Muscle of leg (tissue), 11 donors: ENCODE data around the gene CDK17. TPM values are rescaled to one million over a fixed set of nuclear protein-coding genes. Genes with fewer than 3 reads are reported as not detected.
"Not testable (repeated sequence)": the region's sequence is repeated elsewhere in the genome, so short reads cannot be mapped to it uniquely, and the experiment has no call there.

ENCODE experiments used
- DNase-seq: peaks from one replicate; pipeline ENCODE4 v3.0.0; 2013
- H3K27ac ChIP-seq: one replicate; pipeline ENCODE4 v1.5.1; 2013; ENCODE audit warnings: mild to moderate bottlenecking, low read length, control low read depth
- H3K27me3 ChIP-seq: one replicate; pipeline ENCODE4 v1.6.1; 2013; ENCODE audit warnings: low read length; ENCODE audit not compliant: control insufficient read depth, insufficient read depth
- H3K36me3 ChIP-seq: one replicate; pipeline ENCODE4 v1.6.1; 2013; ENCODE audit warnings: low read length; ENCODE audit not compliant: control insufficient read depth, insufficient read depth
- H3K4me1 ChIP-seq: one replicate; pipeline ENCODE4 v1.6.1; 2013; ENCODE audit warnings: low read length; ENCODE audit not compliant: control insufficient read depth, insufficient read depth
- H3K4me3 ChIP-seq: one replicate; pipeline ENCODE4 v1.5.1; 2013; ENCODE audit warnings: low read length, control low read depth
- H3K9me3 ChIP-seq: replicated peaks from 2 replicates; pipeline ENCODE4 v1.6.1; 2013; ENCODE audit warnings: low read depth, low read length; ENCODE audit not compliant: control insufficient read depth
- WGBS: methylation state at CpG from one replicate; pipeline ENCODE4 v1.1.5; 2013; ENCODE audit warnings: missing lambda C conversion rate; ENCODE audit not compliant: insufficient coverage; 5-methylcytosine and 5-hydroxymethylcytosine counted together
- polyA plus RNA-seq, 8 donors: library from polyadenylated mRNA; unstranded; fragments of 120-200 nt; gene quantifications; one replicate each; pipeline versions ENCODE4 v1.2.1 to v1.2.3, GENCODE V29; 2013; ENCODE audit warnings: inconsistent platforms in 1 of 8, low replicate concordance in 1 of 8; ENCODE audit not compliant: insufficient read length in 8 of 8, insufficient read depth in 1 of 8
- total RNA-seq: library from RNA; stranded (reverse); fragments of 120-200 nt; gene quantifications from one replicate; pipeline ENCODE4 v1.2.4, GENCODE V29; 2013

Gene CDK17
- total and polyA plus RNA-seq, 9 donors, result 23.4 to 31.0 (median 25.7) TPM

- Histone ChIP-seq H3K4me1 (peaks cover 3% of the 10 kb centered on the region), H3K9me3 (no peaks in the 10 kb centered on the region), H3K36me3 (no peaks in the 10 kb centered on the region), H3K4me3 (no peak overlapping the region), H3K27ac (no peak overlapping the region), H3K27me3 (no peaks in the 10 kb centered on the region)
- DNase-seq, result no peak
- no CpG with 5 or more reads among the region's 2 CpGs for WGBS
Measured at GRCh38 chr12:96396209-96396608, 4.0 kb downstream of the CDK17 start.

GRCh38 chr12:96395236-96395635 lies 5.0 kb downstream of the CDK17 start:
- no CpG with 5 or more reads among the region's 4 CpGs for WGBS
- Histone ChIP-seq H3K4me1 (peaks cover 3% of the 10 kb centered on the region), H3K36me3 (no peaks in the 10 kb centered on the region), H3K27me3 (no peaks in the 10 kb centered on the region), H3K4me3 (no peak overlapping the region), H3K9me3 (no peaks in the 10 kb centered on the region), H3K27ac (no peak overlapping the region)
- DNase-seq, result no peak

GRCh38 chr12:96393229-96393628 lies 7.0 kb downstream of the CDK17 start:
- not testable (repeated sequence) for H3K4me3 ChIP-seq, H3K36me3 ChIP-seq, H3K27me3 ChIP-seq, H3K9me3 ChIP-seq, DNase-seq, H3K27ac ChIP-seq, H3K4me1 ChIP-seq
- WGBS, result no CpG with 5 or more reads among the region's 5 CpGs

- Histone ChIP-seq H3K9me3 (no peaks in the 10 kb centered on the region), H3K27me3 (no peaks in the 10 kb centered on the region), H3K27ac (no peak overlapping the region), H3K4me3 (no peak overlapping the region), H3K36me3 (no peaks in the 10 kb centered on the region), H3K4me1 (no peaks in the 10 kb centered on the region)
- no peak for DNase-seq
- WGBS, result 43% methylated on average over 4 of the region's 5 CpGs
Measured at GRCh38 chr12:96392397-96392796, 7.8 kb downstream of the CDK17 start.

GRCh38 chr12:96387981-96388380 lies 12.3 kb downstream of the CDK17 start:
- H3K27ac ChIP-seq, result no peak overlapping the region
- H3K9me3 ChIP-seq, result peaks cover 1% of the 10 kb centered on the region
- H3K36me3 ChIP-seq, result no peaks in the 10 kb centered on the region
- DNase-seq, result no peak
- H3K4me1 ChIP-seq, result no peaks in the 10 kb centered on the region
- no peaks in the 10 kb centered on the region for H3K27me3 ChIP-seq
- H3K4me3 ChIP-seq, result no peak overlapping the region
- WGBS, result no CpG with 5 or more reads among the region's 1 CpG

GRCh38 chr12:96386794-96387193 lies 13.4 kb downstream of the CDK17 start:
- H3K27ac ChIP-seq, result no peak overlapping the region
- peaks cover 4% of the 10 kb centered on the region for H3K9me3 ChIP-seq
- no peak for DNase-seq
- no peaks in the 10 kb centered on the region for H3K4me1 ChIP-seq
- H3K27me3 ChIP-seq, result no peaks in the 10 kb centered on the region
- H3K4me3 ChIP-seq, result no peak overlapping the region
- H3K36me3 ChIP-seq, result no peaks in the 10 kb centered on the region
- 70% methylated on average over 2 of the region's 2 CpGs for WGBS

- WGBS, result no CpG with 5 or more reads among the region's 1 CpG
- DNase-seq, result no peak
- no peaks in the 10 kb centered on the region for H3K36me3 ChIP-seq
- no peak overlapping the region for H3K4me3 ChIP-seq
- H3K27ac ChIP-seq, result no peak overlapping the region
- H3K9me3 ChIP-seq, result peaks cover 4% of the 10 kb centered on the region
- H3K27me3 ChIP-seq, result no peaks in the 10 kb centered on the region
- H3K4me1 ChIP-seq, result no peaks in the 10 kb centered on the region
Measured at GRCh38 chr12:96383991-96384390, 16.2 kb downstream of the CDK17 start.

GRCh38 chr12:96383371-96383770 lies 16.9 kb downstream of the CDK17 start:
- Histone ChIP-seq H3K4me1 (no peaks in the 10 kb centered on the region), H3K9me3 (peaks cover 5% of the 10 kb centered on the region), H3K4me3 (no peak overlapping the region), H3K36me3 (no peaks in the 10 kb centered on the region), H3K27ac (no peak overlapping the region), H3K27me3 (no peaks in the 10 kb centered on the region)
- no peak for DNase-seq
- WGBS, result no CpG with 5 or more reads among the region's 4 CpGs

- not testable (repeated sequence) for H3K27me3 ChIP-seq, H3K36me3 ChIP-seq, DNase-seq, H3K4me3 ChIP-seq, H3K27ac ChIP-seq, H3K4me1 ChIP-seq, H3K9me3 ChIP-seq
- WGBS, result 100% methylated on average over 1 of the region's 4 CpGs
Measured at GRCh38 chr12:96379743-96380142, 20.5 kb downstream of the CDK17 start.

- H3K9me3 ChIP-seq, result peaks cover 7% of the 10 kb centered on the region
- DNase-seq, result no peak
- no peaks in the 10 kb centered on the region for H3K27me3 ChIP-seq
- no peak overlapping the region for H3K4me3 ChIP-seq
- 60% methylated on average over 1 of the region's 1 CpG for WGBS
- H3K4me1 ChIP-seq, result peaks cover under 1% of the 10 kb centered on the region
- no peaks in the 10 kb centered on the region for H3K36me3 ChIP-seq
- H3K27ac ChIP-seq, result no peak overlapping the region
Measured at GRCh38 chr12:96378319-96378718, 21.9 kb downstream of the CDK17 start.

- DNase-seq, result no peak
- no peak overlapping the region for H3K4me3 ChIP-seq
- H3K4me1 ChIP-seq, result peaks cover 3% of the 10 kb centered on the region
- H3K9me3 ChIP-seq, result peaks cover 3% of the 10 kb centered on the region
- H3K27ac ChIP-seq, result no peak overlapping the region
- no peaks in the 10 kb centered on the region for H3K27me3 ChIP-seq
- no peaks in the 10 kb centered on the region for H3K36me3 ChIP-seq
Measured at GRCh38 chr12:96376865-96377264, 23.4 kb downstream of the CDK17 start.
